HG02884 (cell line): Measurements from ENCODE around the gene OR2T2.
A peak's percentile ranks its signal among the peaks of the same experiment; 100 is the strongest.
"Not testable (repeated sequence)": the region's sequence is repeated elsewhere in the genome, so short reads cannot be mapped to it uniquely, and the experiment has no call there.

Source experiments
- ATAC-seq: cut with Tn5 transposase; IDR thresholded peaks from one replicate; pipeline ENCODE4 v1.9.1; 2021; ENCODE audit warnings: mild to moderate bottlenecking, moderate library complexity; ENCODE audit not compliant: unreplicated experiment

Gene OR2T2

DNA sequence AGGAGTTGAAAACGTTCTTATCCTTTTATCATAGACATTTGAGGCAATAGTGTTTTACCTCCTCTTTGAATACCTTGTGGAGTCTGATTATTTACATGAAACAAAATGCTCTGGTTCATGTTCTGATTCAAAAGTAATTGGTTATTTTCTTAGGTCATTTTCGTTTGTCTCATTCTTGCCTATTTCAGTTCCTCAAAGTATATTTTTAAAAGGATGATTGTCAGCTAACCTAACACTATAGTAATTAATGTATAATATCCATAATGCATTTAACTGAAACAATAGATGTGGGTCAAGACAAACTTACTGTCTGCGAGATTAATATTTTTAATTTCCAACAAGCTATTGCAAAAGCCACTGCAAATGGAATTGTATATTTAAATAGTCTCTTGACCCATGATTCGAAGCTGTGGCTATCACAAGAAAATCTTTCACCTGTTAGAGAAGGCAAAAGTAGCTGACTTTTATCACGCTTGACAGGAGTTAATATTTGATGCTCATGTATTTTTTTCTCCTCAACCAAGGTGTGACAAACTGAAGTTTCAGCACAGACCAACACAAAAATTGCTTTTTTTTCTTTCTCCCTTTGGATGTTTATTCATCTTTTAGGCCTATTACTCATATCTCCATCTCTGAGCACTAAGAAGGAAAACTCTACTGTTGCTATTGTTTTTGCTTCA is 5.2 kb downstream of the OR2T2 start:
- ATAC-seq, result peak; percentile 59

DNA sequence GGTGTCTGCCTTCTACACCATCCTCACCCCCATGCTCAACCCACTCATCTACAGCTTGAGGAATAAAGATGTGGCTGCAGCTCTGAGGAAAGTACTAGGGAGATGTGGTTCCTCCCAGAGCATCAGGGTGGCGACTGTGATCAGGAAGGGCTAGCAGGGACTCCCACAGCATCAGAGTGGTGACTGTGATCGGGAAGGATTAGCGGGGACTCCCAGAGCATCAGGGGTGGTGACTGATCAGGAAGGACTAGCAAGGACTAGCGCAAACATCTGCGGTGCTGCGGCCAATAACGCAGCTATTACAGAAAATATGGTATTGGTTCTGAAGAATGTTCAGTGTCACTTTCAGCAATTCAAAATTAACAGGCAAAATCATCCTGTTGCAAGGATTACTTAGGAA is 8.2 kb downstream of the OR2T2 start:
- not testable (repeated sequence) for ATAC-seq

DNA sequence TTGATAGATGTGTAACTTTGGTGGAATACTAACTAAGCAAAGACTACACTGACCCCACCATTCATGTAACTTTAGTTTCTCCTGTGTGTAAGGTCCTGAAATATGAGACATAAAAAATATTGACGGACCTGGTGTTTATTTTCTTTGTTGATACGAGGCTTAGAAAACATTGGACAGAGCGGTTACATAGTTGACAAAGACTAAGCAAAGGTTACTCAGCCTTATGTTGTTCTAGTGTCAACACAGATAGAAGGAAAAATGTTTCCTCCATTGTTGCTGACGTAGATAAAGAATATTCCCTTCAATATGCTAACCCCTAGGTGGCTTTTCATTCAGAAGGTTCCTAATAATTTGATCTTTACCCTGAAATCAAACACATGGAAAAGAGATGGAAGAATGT is 9.6 kb downstream of the OR2T2 start:
- ATAC-seq, result not testable (repeated sequence)

DNA sequence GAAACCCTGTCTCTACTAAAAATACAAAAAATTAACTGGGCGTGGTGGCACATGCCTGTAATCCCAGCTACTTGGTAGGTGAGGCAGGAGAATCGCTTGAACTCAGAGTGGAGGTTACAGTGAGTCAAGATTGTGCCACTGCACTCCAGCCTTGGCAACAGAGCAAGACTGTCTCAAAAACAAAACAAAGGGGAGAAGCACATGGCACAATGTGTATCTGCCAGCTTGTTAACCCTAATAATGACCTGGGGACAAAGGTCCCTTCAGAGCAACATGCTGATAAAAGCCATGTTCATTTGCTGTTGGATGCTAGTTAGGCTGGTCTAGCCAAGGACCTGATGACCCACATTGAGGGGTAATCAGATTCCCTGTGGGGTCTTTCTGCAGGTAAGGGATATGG is 11.2 kb downstream of the OR2T2 start:
- ATAC-seq, result not testable (repeated sequence)

DNA sequence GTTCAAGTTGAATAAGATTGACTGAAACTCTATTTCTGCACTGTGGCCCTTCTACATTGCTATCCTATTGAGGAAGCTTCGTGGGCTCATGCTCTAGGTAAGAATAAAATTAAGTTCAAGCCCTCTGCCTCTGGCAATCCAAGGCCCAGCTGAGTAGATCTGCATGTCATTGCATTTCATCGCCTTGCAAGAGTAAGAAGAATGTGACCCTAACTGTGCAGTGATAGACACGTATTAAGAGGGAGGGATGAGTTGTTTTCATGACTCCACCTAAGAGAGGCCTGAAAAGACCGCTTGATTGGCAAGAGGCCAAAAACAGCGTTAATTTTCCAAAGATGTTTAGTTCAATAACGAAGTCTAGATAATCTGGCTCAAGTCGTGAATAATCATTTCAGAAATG is 13.7 kb downstream of the OR2T2 start:
- ATAC-seq, result not testable (repeated sequence)

DNA sequence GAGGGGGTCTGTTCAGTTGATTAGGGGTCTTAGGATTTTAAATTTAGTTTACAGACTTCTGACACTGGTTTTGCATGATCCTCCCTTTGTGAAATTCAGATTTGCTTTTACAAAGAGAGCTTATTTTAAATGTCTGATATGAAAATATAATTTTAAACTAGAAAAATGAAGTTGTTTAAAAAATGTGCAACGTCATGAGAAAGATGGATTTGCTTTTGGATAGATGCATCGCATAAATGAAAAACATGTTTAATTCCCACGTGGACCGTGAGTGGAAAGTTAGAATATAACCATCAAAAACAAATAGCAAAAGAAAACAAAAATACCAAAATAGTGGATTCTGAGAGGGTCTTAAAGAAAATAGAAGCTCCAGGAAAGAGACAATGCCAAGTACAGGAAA is 25.7 kb downstream of the OR2T2 start:
- ATAC-seq, result no peak

DNA sequence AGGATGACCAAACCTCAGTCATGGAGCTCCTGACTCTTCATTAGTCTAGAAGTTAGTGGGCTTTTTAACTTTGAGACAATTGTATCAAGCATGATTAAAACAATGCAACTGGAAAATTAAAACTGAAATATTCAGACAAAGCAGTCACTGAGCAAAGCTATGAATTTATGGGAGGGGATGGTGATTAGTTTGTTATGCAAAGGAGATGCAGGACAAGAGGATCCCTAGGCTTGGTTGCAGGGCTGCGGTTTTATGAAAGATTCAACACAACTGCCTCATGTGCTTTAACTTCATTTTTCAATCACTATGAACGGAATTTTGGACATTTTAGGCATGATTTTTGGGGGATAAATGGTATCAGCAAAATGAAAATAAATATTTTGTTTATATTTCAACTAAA is 26.7 kb downstream of the OR2T2 start:
- not testable (repeated sequence) for ATAC-seq

DNA sequence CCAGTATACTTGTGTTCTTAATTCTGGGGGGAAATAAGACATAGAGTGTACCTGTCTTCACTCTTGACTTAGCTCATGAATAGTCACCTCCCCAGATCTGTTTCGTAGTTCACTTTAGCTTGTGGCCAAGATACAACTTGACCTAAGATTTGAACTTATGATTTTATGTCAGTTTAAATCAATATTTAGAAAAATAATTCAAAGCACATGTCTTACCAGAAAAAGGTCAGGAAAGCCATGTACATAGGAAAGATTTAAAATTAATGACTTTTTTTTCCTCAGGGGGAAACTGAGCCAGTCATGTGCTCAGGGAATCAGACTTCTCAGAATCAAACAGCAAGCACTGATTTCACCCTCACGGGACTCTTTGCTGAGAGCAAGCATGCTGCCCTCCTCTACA is 27.6 kb downstream of the OR2T2 start, which contains the start of gene OR2T3:
OR2T3 (plus strand) TSS at position 301 of the 400 bp plus-strand sequence; CDS start at position 301, 0 bp downstream.
- not testable (repeated sequence) for ATAC-seq

DNA sequence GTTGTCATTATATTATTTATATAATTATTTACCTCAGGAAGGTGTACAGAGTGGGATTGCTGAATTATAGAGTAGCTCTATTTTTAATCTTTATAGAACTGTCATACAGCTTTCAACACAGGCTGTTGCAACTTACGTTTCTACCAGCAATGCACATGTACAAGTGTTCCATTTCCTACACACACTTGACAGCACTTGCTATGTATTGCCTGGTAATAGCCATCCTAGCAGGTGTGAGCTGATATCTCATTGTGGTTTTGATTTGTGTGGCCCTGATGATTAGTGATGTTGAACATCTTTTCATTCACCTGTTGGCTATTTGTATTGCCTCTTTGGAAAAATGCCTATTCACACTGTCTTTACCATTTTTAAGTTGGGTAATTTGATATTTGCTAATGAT is 30.2 kb downstream of the OR2T2 start:
- not testable (repeated sequence) for ATAC-seq

DNA sequence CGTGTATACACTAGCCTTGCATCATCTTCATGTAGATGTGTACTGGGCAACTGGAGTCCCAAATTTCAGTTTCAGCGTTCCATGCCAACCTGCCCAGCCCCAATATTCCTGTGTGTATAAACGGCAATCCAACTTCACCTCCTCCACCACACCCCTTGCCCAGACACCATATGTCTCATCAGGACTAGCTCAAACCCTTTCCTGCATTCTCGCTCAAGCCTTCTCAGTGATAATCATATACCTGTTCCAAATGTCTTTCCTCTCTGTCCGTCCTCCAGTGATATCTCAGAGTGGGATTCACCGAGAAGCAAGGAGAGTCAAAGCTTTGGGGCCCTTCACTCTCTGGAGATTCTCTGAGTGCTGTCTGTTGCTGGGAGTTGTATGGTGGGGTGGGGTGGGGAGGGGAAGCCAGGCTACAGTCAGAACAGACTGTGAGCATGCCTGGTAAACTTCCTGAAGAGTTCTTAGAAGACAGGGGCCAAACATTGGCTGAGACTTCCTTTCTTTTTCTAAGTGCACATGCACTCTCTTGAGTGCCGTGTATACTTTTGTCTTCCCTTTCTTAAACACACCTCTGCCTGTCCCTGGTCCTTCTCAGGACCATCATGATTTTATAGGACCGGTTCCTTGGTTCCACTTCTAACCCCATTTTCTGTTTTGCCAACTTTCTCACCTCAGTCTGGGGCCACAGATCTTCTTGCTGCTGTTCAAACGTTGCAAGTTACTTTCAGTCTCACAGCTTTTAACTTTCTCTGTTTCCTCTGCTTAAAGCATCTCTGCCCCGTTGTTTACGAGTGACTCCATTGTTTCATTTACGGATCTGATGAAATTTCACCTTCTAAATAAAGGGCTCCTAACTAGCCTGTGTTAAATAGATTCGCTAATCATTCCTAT is 36.5 kb downstream of the OR2T2 start:
- ATAC-seq, result peak; percentile 89

DNA sequence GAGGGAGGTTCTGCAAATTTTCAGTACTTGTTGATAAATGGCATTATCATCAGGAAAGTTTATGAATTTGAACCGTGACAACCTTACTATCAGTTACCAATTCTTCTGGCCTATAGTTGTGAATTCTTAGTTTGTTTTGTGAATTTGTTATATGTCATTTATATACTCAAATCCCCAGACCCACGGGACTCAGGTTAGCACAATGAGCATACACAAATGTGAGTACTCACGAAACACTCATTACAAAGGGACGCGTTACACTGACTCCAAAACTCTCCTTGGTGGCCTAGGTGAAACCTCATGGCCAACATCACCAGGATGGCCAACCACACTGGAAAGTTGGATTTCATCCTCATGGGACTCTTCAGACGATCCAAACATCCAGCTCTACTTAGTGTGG is 42.9 kb downstream of the OR2T2 start, which contains the start of gene OR2T5:
OR2T5 (plus strand) TSS at position 301 of the 400 bp plus-strand sequence; CDS start at position 301, 0 bp downstream.
- ATAC-seq, result not testable (repeated sequence)

DNA sequence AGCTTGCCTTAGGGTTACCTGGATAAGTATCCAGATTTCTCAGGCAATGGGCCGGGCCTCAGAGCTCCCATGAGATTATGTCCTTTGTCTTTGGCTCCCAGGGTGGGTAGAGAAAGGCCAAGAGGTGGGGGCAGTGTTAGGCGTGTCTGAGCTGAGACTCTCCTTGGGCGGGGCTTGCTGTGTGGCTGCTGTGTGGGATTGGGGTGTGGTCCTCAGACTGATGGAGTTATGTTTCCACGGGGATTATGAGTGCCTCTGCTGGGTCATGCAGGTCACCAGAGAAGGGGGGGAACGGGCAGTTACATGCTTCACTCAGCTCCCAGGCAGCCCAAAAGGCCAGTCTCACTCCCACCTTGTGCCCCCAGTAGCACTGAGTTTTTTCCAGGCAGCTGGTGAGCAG is 51.2 kb downstream of the OR2T2 start:
- not testable (repeated sequence) for ATAC-seq

DNA sequence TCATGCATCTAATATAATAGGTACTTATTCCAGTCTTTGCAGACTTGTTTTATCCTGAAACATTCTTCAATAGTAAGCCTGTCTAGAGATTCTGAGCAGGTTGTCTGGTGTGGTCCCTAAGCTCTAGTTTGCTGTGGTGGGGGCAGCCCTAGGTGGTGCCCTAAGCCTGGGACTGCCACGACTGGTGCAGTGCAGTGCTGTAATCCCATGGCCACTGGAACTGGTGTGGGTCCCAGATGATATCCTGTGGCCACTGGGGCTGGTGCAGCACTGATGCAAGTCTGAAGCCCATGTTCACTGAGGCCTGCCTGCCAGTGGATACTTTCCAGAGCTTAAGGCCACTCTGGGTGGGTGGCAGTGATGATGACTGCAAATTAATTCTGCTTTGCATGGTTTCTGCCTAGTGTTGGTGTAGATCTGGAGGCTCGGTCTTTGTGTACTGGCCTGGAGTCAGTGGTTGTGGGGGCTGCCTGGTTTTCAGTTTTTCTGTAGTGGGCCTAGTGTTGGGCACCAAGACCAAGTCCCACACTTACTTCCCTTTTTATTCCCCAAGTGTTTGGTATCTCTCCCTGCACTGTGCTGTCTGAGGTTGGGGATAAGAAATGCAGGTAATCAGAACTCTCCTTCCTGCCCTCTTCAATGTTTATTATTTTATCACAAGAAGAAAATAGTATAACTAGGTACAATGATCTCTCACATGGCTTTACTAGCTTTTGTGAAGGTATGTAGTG is 55.0 kb downstream of the OR2T2 start:
- ATAC-seq, result not testable (repeated sequence)
